ENCODE measurements around the gene WFDC1. TPM values are rescaled to one million over a fixed set of nuclear protein-coding genes. Genes with fewer than 3 reads are reported as not detected.
A peak's percentile ranks its signal among the peaks of the same experiment; 100 is the strongest.

The WFDC1 gene
- total RNA-seq, 1 experiment from 2014 or later, result not detected

DNA sequence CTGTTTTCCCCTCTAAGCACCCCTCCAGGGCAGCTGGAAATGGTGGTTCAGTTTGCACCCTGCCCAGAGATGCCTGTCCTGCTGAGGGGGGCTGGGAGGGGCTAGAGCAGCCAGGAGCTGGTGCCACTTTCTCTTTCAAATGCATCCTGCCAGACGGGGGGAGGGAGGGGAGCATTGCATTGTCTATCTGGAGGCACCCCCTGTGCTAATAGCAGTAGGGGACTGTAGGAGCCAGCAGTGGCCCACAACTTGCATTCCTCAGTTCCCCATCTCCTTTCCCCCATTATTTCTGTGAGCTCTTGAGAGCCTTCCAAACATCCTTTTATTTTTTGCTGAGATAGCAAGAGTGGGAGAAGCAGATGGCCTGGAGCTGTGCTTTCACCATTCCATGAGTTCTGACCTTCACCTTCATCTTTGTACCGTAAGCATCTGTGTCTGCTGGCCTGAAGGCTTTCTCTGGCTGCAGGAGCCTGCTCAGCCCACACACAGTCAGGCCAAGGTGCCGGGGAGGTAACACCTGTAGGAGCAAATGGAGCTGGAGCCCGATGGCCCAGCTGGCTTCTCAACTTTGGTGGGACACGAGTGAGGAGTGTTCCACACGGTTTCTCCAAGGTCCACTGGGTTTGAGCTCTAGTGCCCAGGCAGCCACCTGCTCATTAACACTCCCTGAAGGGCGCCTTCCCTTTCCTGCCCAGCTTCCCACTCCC lies 5.2 kb downstream of the WFDC1 start:
- Histone ChIP-seq H3K79me2 (ENCODE audit: low read length) (no peaks in the 10 kb centered on the region), H3K9ac (ENCODE audit: low read length) (no peak overlapping the region), H4K20me1 (ENCODE audit: insufficient read depth, low read depth, low read length) (no peaks in the 10 kb centered on the region), H3K4me1 (ENCODE audit: low read length) (no peaks in the 10 kb centered on the region), H3K9me3 (ENCODE audit: low read length) (no peaks in the 10 kb centered on the region), H3K4me2 (ENCODE audit: low read depth, low read length, poor library complexity, severe bottlenecking) (no peak overlapping the region), H3K36me3 (ENCODE audit: insufficient read depth, low read length) (no peaks in the 10 kb centered on the region), H3K9me2 (replicated peaks; ENCODE audit: insufficient read depth, low read length) (no peaks in the 10 kb centered on the region), H3K4me3 (ENCODE audit: low read length) (no peak overlapping the region), H3K27me3 (ENCODE audit: low read length) (no peaks in the 10 kb centered on the region), H2AFZ (ENCODE audit: low read length) (no peak overlapping the region), H3K27ac (ENCODE audit: low read length) (no peak overlapping the region)
- DNase-seq, result no peak

DNA sequence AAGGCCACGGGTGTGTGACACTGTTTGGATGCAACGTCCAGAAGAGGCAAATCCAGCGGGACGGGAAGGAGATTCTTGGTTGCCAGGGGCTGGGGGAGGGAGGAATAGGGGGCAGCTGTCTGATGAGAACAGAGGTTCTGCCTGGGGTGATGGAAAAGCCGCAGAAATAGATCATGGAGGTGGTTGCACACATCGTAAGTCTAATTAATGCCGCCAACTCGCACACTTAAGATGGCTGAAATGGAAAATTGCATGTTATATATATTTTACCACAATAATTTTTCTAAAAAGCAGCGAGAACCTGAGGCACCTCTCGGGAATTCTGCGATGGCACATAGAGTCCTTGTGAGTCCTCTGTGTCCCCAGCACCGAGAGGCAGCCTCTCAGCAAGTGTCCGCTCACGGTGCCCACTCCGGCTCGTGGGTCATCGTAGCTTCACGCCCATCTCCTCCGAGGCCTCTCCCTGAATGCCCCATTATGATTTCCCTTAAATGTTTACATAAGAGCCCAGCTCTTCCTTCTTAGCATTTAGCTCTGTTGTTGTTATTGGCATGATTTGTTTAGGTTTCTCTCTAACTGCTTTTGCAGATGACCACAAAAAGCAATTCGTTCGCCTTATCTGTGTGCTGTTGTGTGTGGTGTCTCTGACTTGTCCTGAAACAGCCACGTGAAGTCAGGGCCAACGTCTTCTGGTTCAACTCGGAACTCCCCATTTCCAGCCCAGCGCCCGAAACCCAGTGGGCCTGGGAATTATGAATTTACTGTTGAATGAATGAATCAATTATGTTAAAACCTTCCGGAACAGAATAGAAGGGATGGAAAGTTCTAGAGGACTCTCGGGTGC lies 7.7 kb downstream of the WFDC1 start:
- Histone ChIP-seq H3K79me2 (ENCODE audit: low read length) (no peaks in the 10 kb centered on the region), H3K4me1 (ENCODE audit: low read length) (no peaks in the 10 kb centered on the region), H3K9me2 (replicated peaks; ENCODE audit: insufficient read depth, low read length) (no peaks in the 10 kb centered on the region), H3K4me2 (ENCODE audit: low read depth, low read length, poor library complexity, severe bottlenecking) (no peak overlapping the region), H3K9ac (ENCODE audit: low read length) (no peak overlapping the region), H2AFZ (ENCODE audit: low read length) (no peak overlapping the region), H4K20me1 (ENCODE audit: insufficient read depth, low read depth, low read length) (no peaks in the 10 kb centered on the region), H3K9me3 (ENCODE audit: low read length) (no peaks in the 10 kb centered on the region), H3K4me3 (ENCODE audit: low read length) (no peak overlapping the region), H3K36me3 (ENCODE audit: insufficient read depth, low read length) (no peaks in the 10 kb centered on the region), H3K27ac (ENCODE audit: low read length) (no peak overlapping the region), H3K27me3 (ENCODE audit: low read length) (no peaks in the 10 kb centered on the region)
- DNase-seq, result peak; percentile 14

DNA sequence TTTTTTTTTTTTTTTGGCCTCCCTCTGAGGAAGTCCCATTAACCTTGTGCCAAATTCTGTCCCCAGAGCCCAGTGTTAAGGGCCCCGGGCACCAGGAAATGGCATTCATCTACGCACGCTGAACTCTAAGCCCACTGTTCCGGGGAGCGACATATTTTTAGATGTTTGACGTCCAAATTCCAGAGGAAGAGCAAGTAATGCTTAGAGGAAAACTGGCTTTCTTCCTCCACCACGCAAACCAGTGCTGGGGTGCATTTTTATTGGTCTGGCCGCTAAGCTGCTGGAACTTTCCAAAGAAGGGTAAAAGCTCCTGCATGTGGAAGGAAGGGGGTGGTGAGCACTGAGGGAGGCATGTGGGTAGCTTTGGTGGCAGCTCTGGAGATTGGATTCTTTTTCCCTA lies 8.3 kb downstream of the WFDC1 start:
- Histone ChIP-seq H3K9me3 (ENCODE audit: low read length) (no peaks in the 10 kb centered on the region), H3K9ac (ENCODE audit: low read length) (no peak overlapping the region), H2AFZ (ENCODE audit: low read length) (no peak overlapping the region), H3K27ac (ENCODE audit: low read length) (no peak overlapping the region), H3K27me3 (ENCODE audit: low read length) (no peaks in the 10 kb centered on the region), H3K4me3 (ENCODE audit: low read length) (no peak overlapping the region), H3K79me2 (ENCODE audit: low read length) (no peaks in the 10 kb centered on the region), H3K4me1 (ENCODE audit: low read length) (no peaks in the 10 kb centered on the region), H3K36me3 (ENCODE audit: insufficient read depth, low read length) (no peaks in the 10 kb centered on the region), H3K4me2 (ENCODE audit: low read depth, low read length, poor library complexity, severe bottlenecking) (no peak overlapping the region), H3K9me2 (replicated peaks; ENCODE audit: insufficient read depth, low read length) (no peaks in the 10 kb centered on the region), H4K20me1 (ENCODE audit: insufficient read depth, low read depth, low read length) (no peaks in the 10 kb centered on the region)
- DNase-seq, result peak; percentile 17

DNA sequence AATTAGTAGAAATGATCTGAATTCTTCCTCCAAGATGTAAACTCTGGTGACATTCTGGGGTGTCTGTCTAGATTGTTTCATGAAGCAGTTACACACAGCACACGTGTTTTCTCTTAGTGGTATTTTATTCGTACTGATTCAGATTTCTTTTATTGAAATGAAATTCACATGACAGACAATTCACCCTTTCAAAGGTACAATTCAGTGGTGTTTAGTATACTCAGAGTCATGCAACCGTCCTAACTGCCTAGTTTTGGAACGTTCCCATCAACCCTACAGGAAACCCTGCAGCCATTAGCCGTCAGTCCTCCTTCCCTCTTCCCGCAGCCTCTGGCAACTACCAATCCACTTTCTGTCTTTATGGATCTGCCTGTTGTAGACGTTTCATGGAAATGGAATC lies 8.8 kb downstream of the WFDC1 start:
- H4K20me1 ChIP-seq (ENCODE audit: insufficient read depth, low read depth, low read length), result no peaks in the 10 kb centered on the region
- H3K36me3 ChIP-seq (ENCODE audit: insufficient read depth, low read length), result no peaks in the 10 kb centered on the region
- no peak overlapping the region for H3K27ac ChIP-seq (ENCODE audit: low read length)
- H3K9me3 ChIP-seq (ENCODE audit: low read length), result no peaks in the 10 kb centered on the region
- DNase-seq, result peak; percentile 12
- H3K4me2 ChIP-seq (ENCODE audit: low read depth, low read length, poor library complexity, severe bottlenecking), result no peak overlapping the region
- no peak overlapping the region for H2AFZ ChIP-seq (ENCODE audit: low read length)
- H3K4me1 ChIP-seq (ENCODE audit: low read length), result no peaks in the 10 kb centered on the region
- H3K4me3 ChIP-seq (ENCODE audit: low read length), result no peak overlapping the region
- no peaks in the 10 kb centered on the region for H3K27me3 ChIP-seq (ENCODE audit: low read length)
- H3K9ac ChIP-seq (ENCODE audit: low read length), result no peak overlapping the region
- no peaks in the 10 kb centered on the region for H3K79me2 ChIP-seq (ENCODE audit: low read length)
- no peaks in the 10 kb centered on the region for H3K9me2 ChIP-seq (replicated peaks; ENCODE audit: insufficient read depth, low read length)

DNA sequence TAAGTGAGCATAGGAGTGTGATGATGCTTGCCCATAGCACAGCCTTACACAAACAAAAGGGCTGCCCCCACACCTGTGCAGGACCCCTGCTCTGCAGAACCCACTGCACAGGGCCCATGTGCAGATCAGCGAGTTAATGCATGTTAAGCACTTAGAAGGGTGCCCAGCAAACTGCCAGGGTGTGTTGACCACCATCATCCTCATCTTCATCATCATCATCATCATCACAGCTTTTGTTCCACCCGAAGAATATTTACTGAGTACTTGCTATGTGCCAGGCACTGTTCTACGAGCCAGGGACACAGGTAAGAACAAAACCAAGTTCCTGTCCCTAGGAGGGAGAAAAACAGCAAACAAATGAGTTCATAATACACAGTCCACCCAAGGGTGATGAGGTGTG lies 11.9 kb downstream of the WFDC1 start:
- no peaks in the 10 kb centered on the region for H3K79me2 ChIP-seq (ENCODE audit: low read length)
- no peaks in the 10 kb centered on the region for H3K4me1 ChIP-seq (ENCODE audit: low read length)
- H3K9me2 ChIP-seq (replicated peaks; ENCODE audit: insufficient read depth, low read length), result no peaks in the 10 kb centered on the region
- H3K36me3 ChIP-seq (ENCODE audit: insufficient read depth, low read length), result no peaks in the 10 kb centered on the region
- H3K4me2 ChIP-seq (ENCODE audit: low read depth, low read length, poor library complexity, severe bottlenecking), result no peak overlapping the region
- DNase-seq, result peak; percentile 31
- no peak overlapping the region for H3K27ac ChIP-seq (ENCODE audit: low read length)
- H4K20me1 ChIP-seq (ENCODE audit: insufficient read depth, low read depth, low read length), result no peaks in the 10 kb centered on the region
- H3K9ac ChIP-seq (ENCODE audit: low read length), result no peak overlapping the region
- H3K27me3 ChIP-seq (ENCODE audit: low read length), result no peaks in the 10 kb centered on the region
- H2AFZ ChIP-seq (ENCODE audit: low read length), result no peak overlapping the region
- no peaks in the 10 kb centered on the region for H3K9me3 ChIP-seq (ENCODE audit: low read length)
- H3K4me3 ChIP-seq (ENCODE audit: low read length), result no peak overlapping the region

DNA sequence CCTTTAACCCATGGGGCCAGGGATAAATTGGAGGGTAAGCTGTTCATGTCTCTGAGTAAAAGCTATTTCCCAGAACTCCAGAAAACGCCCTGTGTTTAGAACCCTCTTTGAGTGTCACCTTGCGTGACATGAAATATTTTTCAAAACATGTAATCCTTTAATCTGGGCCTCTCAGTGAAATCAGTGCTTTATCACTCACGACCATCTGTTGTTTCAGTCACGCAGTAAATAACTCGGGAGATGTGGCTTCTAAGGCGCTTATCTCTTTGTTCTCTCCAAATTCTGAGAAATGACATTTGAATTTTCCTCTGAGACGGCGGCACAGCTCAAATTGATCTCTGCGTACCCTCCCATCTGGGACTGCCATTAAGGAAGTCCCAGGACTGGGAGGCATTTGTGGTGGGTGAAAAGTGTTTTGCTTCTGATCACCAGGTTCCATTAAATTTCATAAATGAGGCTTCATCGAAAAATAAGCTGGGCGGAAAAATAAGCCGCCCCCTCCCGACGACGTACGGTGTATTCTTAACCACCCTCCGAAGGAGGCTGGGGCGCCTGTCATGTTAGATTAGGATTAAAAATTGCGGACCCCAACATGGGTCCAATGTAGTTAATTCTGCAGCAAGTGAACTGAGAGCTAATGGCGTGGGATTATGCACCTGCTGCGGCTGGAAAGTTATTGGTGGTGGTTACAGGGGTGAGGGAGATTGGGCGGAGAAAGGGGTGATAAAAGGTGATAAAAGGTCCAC lies 12.7 kb downstream of the WFDC1 start:
- Histone ChIP-seq H3K9me3 (ENCODE audit: low read length) (no peaks in the 10 kb centered on the region), H3K9ac (ENCODE audit: low read length) (no peak overlapping the region), H3K27ac (ENCODE audit: low read length) (no peak overlapping the region), H3K4me3 (ENCODE audit: low read length) (no peak overlapping the region), H3K9me2 (replicated peaks; ENCODE audit: insufficient read depth, low read length) (no peaks in the 10 kb centered on the region), H3K27me3 (ENCODE audit: low read length) (no peaks in the 10 kb centered on the region), H4K20me1 (ENCODE audit: insufficient read depth, low read depth, low read length) (no peaks in the 10 kb centered on the region), H3K4me2 (ENCODE audit: low read depth, low read length, poor library complexity, severe bottlenecking) (no peak overlapping the region), H2AFZ (ENCODE audit: low read length) (no peak overlapping the region), H3K4me1 (ENCODE audit: low read length) (no peaks in the 10 kb centered on the region), H3K79me2 (ENCODE audit: low read length) (no peaks in the 10 kb centered on the region), H3K36me3 (ENCODE audit: insufficient read depth, low read length) (no peaks in the 10 kb centered on the region)
- DNase-seq, result peak; percentile 15

DNA sequence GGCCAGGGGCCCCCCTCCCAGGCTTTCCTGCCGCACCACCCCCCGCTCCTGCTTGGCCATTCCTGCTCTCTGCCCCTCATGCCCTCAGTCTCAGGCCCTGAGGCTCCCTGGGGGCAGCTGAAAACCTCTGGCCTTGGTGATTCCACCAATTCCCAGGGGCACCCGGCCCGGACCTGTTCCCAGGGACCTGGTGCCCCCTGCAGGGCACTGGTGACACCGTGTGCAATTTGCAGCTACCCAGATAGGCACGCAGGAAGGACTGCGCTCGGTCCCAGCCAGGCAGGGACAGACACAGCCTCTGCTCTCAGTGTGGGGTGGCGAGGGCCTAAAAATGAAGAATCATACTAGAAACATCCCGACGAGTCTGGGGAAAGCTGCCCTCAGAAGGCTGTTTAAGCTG lies 13.4 kb downstream of the WFDC1 start:
- H2AFZ ChIP-seq (ENCODE audit: low read length), result no peak overlapping the region
- H3K27me3 ChIP-seq (ENCODE audit: low read length), result no peaks in the 10 kb centered on the region
- H3K27ac ChIP-seq (ENCODE audit: low read length), result no peak overlapping the region
- H3K9me3 ChIP-seq (ENCODE audit: low read length), result no peaks in the 10 kb centered on the region
- no peak overlapping the region for H3K4me3 ChIP-seq (ENCODE audit: low read length)
- H3K4me1 ChIP-seq (ENCODE audit: low read length), result no peaks in the 10 kb centered on the region
- no peaks in the 10 kb centered on the region for H4K20me1 ChIP-seq (ENCODE audit: insufficient read depth, low read depth, low read length)
- no peak overlapping the region for H3K4me2 ChIP-seq (ENCODE audit: low read depth, low read length, poor library complexity, severe bottlenecking)
- no peak overlapping the region for H3K9ac ChIP-seq (ENCODE audit: low read length)
- DNase-seq, result peak; percentile 83
- H3K36me3 ChIP-seq (ENCODE audit: insufficient read depth, low read length), result no peaks in the 10 kb centered on the region
- no peaks in the 10 kb centered on the region for H3K9me2 ChIP-seq (replicated peaks; ENCODE audit: insufficient read depth, low read length)
- no peaks in the 10 kb centered on the region for H3K79me2 ChIP-seq (ENCODE audit: low read length)

DNA sequence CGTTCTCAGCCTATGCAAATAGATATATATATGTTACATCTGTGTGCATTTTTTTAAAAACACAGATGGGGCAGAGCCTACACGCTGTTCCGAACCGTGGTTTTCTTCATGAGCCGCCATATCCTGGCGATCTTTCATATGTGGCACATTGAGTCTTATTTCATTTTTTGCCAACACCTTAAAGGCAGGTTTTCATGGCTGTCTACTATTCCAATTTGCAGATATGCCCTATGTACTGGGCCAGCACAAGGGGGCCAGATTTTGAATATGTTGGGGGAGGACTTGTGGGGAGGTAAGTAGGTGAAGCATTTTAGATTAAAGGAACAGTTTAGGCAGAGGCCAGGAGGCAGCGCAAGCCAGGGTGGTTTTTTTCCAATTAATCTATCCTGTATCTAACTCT lies 16.0 kb downstream of the WFDC1 start:
- no peak overlapping the region for H2AFZ ChIP-seq (ENCODE audit: low read length)
- H3K4me2 ChIP-seq (ENCODE audit: low read depth, low read length, poor library complexity, severe bottlenecking), result no peak overlapping the region
- no peaks in the 10 kb centered on the region for H3K79me2 ChIP-seq (ENCODE audit: low read length)
- no peak overlapping the region for H3K27ac ChIP-seq (ENCODE audit: low read length)
- H3K9ac ChIP-seq (ENCODE audit: low read length), result no peak overlapping the region
- no peaks in the 10 kb centered on the region for H3K9me3 ChIP-seq (ENCODE audit: low read length)
- H4K20me1 ChIP-seq (ENCODE audit: insufficient read depth, low read depth, low read length), result no peaks in the 10 kb centered on the region
- no peak overlapping the region for H3K4me3 ChIP-seq (ENCODE audit: low read length)
- H3K9me2 ChIP-seq (replicated peaks; ENCODE audit: insufficient read depth, low read length), result no peaks in the 10 kb centered on the region
- H3K27me3 ChIP-seq (ENCODE audit: low read length), result no peaks in the 10 kb centered on the region
- DNase-seq, result no peak
- no peaks in the 10 kb centered on the region for H3K36me3 ChIP-seq (ENCODE audit: insufficient read depth, low read length)
- no peaks in the 10 kb centered on the region for H3K4me1 ChIP-seq (ENCODE audit: low read length)

Measured in Karpas-422 (cell line).